ENCODE measurements around the gene TMEM89. TPM values are rescaled to one million over a fixed set of nuclear protein-coding genes. Genes with fewer than 3 reads are reported as not detected.

TMEM89 gene
- total RNA-seq, 1 experiment from 2014 or later: 0.74 TPM

DNA sequence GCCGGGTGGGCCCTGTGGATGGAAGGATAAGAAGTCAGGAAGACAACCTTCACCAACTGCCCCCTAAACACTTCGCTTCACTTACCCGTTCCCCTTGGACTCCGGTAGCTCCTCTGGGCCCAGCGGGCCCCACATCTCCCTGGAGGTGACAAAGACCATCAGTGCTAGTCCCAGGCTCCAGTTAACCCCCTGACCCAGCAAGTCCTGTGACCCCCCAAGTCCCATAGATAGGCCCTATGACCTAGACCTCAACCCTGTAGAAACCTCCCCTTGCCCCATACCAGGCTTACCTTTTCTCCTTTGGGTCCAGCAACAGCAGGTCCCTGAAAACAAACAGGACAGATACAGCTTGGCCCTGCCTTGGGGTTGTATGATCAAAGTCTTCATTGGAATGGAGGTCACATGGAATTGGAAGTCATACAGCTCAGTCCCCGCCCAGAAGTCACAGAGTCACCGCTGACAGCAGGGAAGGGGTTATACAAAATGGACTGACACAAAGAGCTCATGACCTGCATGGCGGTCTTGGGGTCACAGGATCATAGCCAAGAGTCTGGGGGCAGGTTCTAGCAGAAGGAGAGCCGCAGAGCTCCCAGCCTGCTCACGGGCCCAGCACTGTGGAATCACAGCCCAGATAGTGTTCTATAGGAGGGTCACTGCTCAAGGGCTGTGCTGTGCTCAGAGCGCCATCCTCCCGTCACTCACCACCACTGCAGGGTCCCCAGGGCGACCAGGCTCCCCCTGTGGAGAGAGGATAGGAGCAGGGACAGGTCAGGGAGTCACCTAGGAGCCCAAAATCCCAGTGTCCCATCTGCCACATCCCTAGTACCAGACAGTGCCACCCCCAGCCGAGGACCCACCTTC, 39.7 kb downstream of the TMEM89 start:
- H4K5ac ChIP-seq (ENCODE audit: insufficient read length, low read depth, low read length): no peak overlapping the region
- no peak overlapping the region for H3K27ac ChIP-seq (ENCODE audit: insufficient read length, low read depth, low read length)
- H3K56ac ChIP-seq (ENCODE audit: insufficient read length, low read depth, low read length): no peak overlapping the region
- no peak overlapping the region for H3K18ac ChIP-seq (ENCODE audit: insufficient read length, low read depth, low read length)
- no peaks in the 10 kb centered on the region for H3K4me1 ChIP-seq (ENCODE audit: insufficient read depth, low read length)
- Mint-ChIP-seq H3K9me3 (no peaks in the 10 kb centered on the region), H3K27me3 (ENCODE audit: low read depth) (no peaks in the 10 kb centered on the region), H3K36me3 (ENCODE audit: insufficient read depth in 1 of 3, low read depth in 3 of 3) (peaks cover 0 to 14% (median 0%) of the 10 kb centered on the region in 3 experiments; a peak in 5 of 7 replicates), H3K4me3 (no peak overlapping the region), H3K27ac (no peak overlapping the region; a peak in 2 of 7 replicates), H3K4me1 (no peaks in the 10 kb centered on the region)
- WGBS (ENCODE audit: extremely low coverage, insufficient read length, low lambda C conversion rate): no CpG with 5 or more reads among the region's 14 CpGs
- no peak overlapping the region for H3K14ac ChIP-seq (ENCODE audit: insufficient read depth, low read length)
- H3K27me3 ChIP-seq (ENCODE audit: insufficient read depth, low read length): no peaks in the 10 kb centered on the region
- H3K9ac ChIP-seq (ENCODE audit: extremely low read depth, insufficient read length, low read length): no peak overlapping the region
- no peaks in the 10 kb centered on the region for H4K20me1 ChIP-seq (ENCODE audit: control insufficient read depth, insufficient read depth, insufficient read length)
- no peak overlapping the region for H4K8ac ChIP-seq (replicated peaks; ENCODE audit: insufficient read length, low read depth, low read length)
- no peak overlapping the region for H2BK120ac ChIP-seq (ENCODE audit: low read depth, low read length, poor library complexity, severe bottlenecking)
- TF ChIP-seq, protein P1, sequence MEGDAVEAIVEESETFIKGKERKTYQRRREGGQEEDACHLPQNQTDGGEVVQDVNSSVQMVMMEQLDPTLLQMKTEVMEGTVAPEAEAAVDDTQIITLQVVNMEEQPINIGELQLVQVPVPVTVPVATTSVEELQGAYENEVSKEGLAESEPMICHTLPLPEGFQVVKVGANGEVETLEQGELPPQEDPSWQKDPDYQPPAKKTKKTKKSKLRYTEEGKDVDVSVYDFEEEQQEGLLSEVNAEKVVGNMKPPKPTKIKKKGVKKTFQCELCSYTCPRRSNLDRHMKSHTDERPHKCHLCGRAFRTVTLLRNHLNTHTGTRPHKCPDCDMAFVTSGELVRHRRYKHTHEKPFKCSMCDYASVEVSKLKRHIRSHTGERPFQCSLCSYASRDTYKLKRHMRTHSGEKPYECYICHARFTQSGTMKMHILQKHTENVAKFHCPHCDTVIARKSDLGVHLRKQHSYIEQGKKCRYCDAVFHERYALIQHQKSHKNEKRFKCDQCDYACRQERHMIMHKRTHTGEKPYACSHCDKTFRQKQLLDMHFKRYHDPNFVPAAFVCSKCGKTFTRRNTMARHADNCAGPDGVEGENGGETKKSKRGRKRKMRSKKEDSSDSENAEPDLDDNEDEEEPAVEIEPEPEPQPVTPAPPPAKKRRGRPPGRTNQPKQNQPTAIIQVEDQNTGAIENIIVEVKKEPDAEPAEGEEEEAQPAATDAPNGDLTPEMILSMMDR (conservative IDR thresholded peaks at IDR 0.05): no peak
- H2BK20ac ChIP-seq (ENCODE audit: low read depth, low read length, poor library complexity, severe bottlenecking): no peak overlapping the region
- no peaks in the 10 kb centered on the region for H3K9me3 ChIP-seq (ENCODE audit: control insufficient read depth, low read depth, low read length)
- no peak overlapping the region for H3K4me2 ChIP-seq (ENCODE audit: insufficient read depth, insufficient read length, low read length)
- H3T11ph ChIP-seq (ENCODE audit: low read length): no peak overlapping the region
- no peak overlapping the region for H4K91ac ChIP-seq (ENCODE audit: insufficient read length, low read depth, low read length)
- H2BK12ac ChIP-seq (ENCODE audit: insufficient read length, low read depth, low read length): no peak overlapping the region
- no peaks in the 10 kb centered on the region for H3K79me2 ChIP-seq (ENCODE audit: insufficient read depth, low read length)
- no peak overlapping the region for H2BK15ac ChIP-seq (ENCODE audit: low read depth, low read length)
- no peak overlapping the region for H3K23ac ChIP-seq (ENCODE audit: insufficient read length, low read depth, low read length)
- H2BK5ac ChIP-seq (ENCODE audit: insufficient read length, low read length): no peak overlapping the region
- H3K23me2 ChIP-seq (ENCODE audit: insufficient read length, low read depth, low read length, poor library complexity, severe bottlenecking): no peaks in the 10 kb centered on the region
- no peak overlapping the region for H2AK5ac ChIP-seq (ENCODE audit: insufficient read length, low read length)
- no peaks in the 10 kb centered on the region for H3K79me1 ChIP-seq (ENCODE audit: insufficient read depth, low read depth, low read length, poor library complexity, severe bottlenecking)
- no peak overlapping the region for H3K4ac ChIP-seq (ENCODE audit: low read depth, low read length)
- DNase-seq: no peak
- no peak overlapping the region for H2AFZ ChIP-seq (ENCODE audit: low read length)

Data from H9 (cell line).